ENCODE data around the gene ARID4B. TPM values are rescaled to one million over a fixed set of nuclear protein-coding genes. Genes with fewer than 3 reads are reported as not detected.

Gene ARID4B
- total RNA-seq, 1 donor from 2014 or later = 15.7 TPM

- no peaks in the 10 kb centered on the region for H3K9me3 ChIP-seq (replicated peaks)
- intact Hi-C loops (cut with micrococcal nuclease) = no loop called here
- H3K4me1 ChIP-seq = peaks cover 80% of the 10 kb centered on the region
- no peak for DNase-seq
- no peaks in the 10 kb centered on the region for H3K36me3 ChIP-seq
- H3K27ac ChIP-seq (replicated peaks) = no peak overlapping the region
- TF ChIP-seq CTCF (IDR thresholded peaks at IDR 0.05; ENCODE audit: borderline replicate concordance) = no peak
- H3K27me3 ChIP-seq (ENCODE audit: low read depth) = no peaks in the 10 kb centered on the region
- H3K4me3 ChIP-seq = no peak overlapping the region
Observed at GRCh38 chr1:235307158-235308124, 20.5 kb downstream of the ARID4B start.

DNA sequence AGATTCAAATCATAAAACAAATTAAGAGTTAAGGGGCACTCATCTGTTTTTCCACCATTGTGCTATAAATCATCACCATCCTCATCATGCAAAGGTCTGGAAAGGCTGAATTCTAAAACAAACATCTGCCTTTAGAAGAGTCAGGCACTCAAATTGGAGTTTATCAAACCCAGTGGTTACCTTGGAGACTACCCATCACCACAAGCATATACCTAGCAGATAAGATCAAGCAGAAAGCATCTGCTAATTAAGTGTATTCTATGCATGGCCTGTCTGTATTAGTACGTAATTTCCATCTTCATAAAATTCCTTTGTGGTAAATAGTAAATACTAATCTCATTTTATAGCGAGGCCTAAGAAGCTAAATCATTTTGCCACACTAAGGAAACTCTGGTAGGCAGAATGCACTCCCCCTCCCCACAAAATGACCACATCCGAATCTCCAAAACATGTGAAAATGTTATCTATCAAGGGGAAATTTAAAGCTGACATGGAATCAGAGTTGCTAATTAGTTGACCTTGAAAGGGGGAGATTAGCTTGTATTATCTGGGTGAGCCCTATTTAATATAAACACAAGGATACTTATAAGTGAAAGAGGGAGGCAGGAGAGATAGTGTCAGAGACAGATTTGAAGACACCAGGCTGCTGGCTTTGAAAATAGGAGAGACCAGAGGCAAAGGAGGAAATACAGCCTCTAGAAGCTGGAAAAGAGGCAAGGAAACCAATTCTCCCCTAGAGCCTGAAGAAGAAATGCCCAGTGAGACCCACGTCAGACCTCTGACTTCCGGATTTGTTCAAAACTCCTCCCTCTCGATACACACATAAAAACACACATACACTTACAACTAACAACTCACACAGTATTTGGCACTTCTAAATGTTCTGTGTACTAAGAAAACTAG, 23.2 kb downstream of the ARID4B start:
- Histone ChIP-seq H3K36me3 (no peaks in the 10 kb centered on the region), H3K27me3 (ENCODE audit: low read depth) (no peaks in the 10 kb centered on the region), H3K27ac (replicated peaks) (peak overlapping the region; percentile 29), H3K4me1 (peaks cover 72% of the 10 kb centered on the region), H3K9me3 (replicated peaks) (no peaks in the 10 kb centered on the region), H3K4me3 (no peak overlapping the region)
- intact Hi-C loops (cut with micrococcal nuclease) = no loop called here
- TF ChIP-seq CTCF (IDR thresholded peaks at IDR 0.05; ENCODE audit: borderline replicate concordance) = no peak
- no peak for DNase-seq

- no peak for DNase-seq
- Histone ChIP-seq H3K36me3 (no peaks in the 10 kb centered on the region), H3K4me1 (peaks cover 73% of the 10 kb centered on the region), H3K4me3 (no peak overlapping the region), H3K9me3 (replicated peaks) (peaks cover 4% of the 10 kb centered on the region), H3K27ac (replicated peaks) (no peak overlapping the region), H3K27me3 (ENCODE audit: low read depth) (no peaks in the 10 kb centered on the region)
- TF ChIP-seq CTCF (IDR thresholded peaks at IDR 0.05; ENCODE audit: borderline replicate concordance) = no peak
- intact Hi-C loops (cut with micrococcal nuclease) = no loop called here
Observed at GRCh38 chr1:235302143-235302542, 25.8 kb downstream of the ARID4B start.

DNA sequence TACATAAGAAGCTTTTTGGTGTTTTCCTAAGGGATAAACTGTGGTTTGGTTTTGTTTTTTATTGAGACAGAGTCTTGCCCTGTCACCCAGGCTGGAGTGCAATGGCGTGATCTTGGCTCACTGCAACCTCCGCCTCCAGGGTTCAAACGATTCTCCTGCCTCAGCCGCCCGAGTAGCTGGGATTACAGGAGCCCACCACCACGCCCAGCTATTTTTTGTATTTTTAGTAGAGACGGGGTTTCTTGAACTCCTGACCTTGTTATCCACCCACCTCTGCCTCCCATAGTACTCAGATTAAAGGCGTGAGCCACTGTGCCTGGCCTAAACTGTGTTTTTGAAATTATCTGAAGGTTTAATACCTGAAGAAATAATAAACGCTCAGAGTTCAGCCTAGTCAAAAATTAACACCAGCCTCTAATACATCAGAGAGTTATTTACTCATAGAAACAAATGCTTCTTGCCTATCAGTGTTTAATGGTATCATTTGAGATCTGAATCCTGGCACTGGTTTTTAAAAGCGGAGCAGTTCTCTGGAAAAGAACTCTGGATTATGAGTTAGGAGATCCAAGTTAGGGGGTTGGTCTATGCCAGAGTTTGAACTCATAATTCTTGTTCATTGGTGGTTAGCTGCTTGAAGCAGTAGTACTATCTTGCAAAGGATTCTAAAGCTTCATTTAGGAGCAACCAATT, 28.7 kb downstream of the ARID4B start:
- DNase-seq = no peak
- peaks cover 45% of the 10 kb centered on the region for H3K4me1 ChIP-seq

More for the DNA sequence above, 28.7 kb downstream of the ARID4B start:
- intact Hi-C loops (cut with micrococcal nuclease) = no loop called here
- H3K9me3 ChIP-seq (replicated peaks) = peaks cover 9% of the 10 kb centered on the region
- no peaks in the 10 kb centered on the region for H3K36me3 ChIP-seq
- no peaks in the 10 kb centered on the region for H3K27me3 ChIP-seq (ENCODE audit: low read depth)
- no peak overlapping the region for H3K4me3 ChIP-seq
- no peak for TF ChIP-seq CTCF (IDR thresholded peaks at IDR 0.05; ENCODE audit: borderline replicate concordance)
- H3K27ac ChIP-seq (replicated peaks) = no peak overlapping the region
